Breast epithelium (tissue), 4 donors: ENCODE measurements around the gene NOL4L. TPM values are rescaled to one million over a fixed set of nuclear protein-coding genes. Genes with fewer than 3 reads are reported as not detected.

ENCODE experiments used
- DNase-seq, 2 donors: peaks; one replicate each; pipeline ENCODE4 v3.0.0-alpha.2; 2019; ENCODE audit warnings: low spot score in 2 of 2
- H3K27ac ChIP-seq, 2 donors: fragments of 200-600 bp; sonication (generic) in 1 of 2; one replicate each; pipeline ENCODE4 v1.5.1; 2016 to 2019; ENCODE audit warnings: mild to moderate bottlenecking in 1 of 2
- H3K27me3 ChIP-seq, 2 donors: fragments of 200-600 bp; sonication (generic) in 1 of 2; one replicate each; pipeline versions ENCODE4 v1.5.1 to v1.6.0; 2017 to 2019; ENCODE audit warnings: control low read depth in 1 of 2, mild to moderate bottlenecking in 1 of 2
- H3K36me3 ChIP-seq: fragments of 200-600 bp; one replicate; pipeline ENCODE4 v1.5.1; 2019
- H3K4me1 ChIP-seq, 2 donors: fragments of 200-600 bp; sonication (generic); one replicate each; pipeline ENCODE4 v1.5.1; 2016 to 2019; ENCODE audit warnings: control low read depth in 1 of 2
- H3K4me3 ChIP-seq, 3 donors: fragments of 200-600 bp; sonication (generic); 1 replicate in 2 of 3; 2 replicates in 1 of 3; pipeline ENCODE4 v1.5.1; 2016 to 2019; ENCODE audit warnings: mild to moderate bottlenecking in 3 of 3, moderate library complexity in 2 of 3
- H3K9me3 ChIP-seq, 2 donors: fragments of 200-600 bp; sonication (generic) in 1 of 2; one replicate each; pipeline ENCODE4 v1.5.1; 2016 to 2019; ENCODE audit warnings: control low read depth in 1 of 2
- POLR2A ChIP-seq: fragments of 450-650 bp; IDR thresholded peaks from one replicate; pipeline ENCODE4 v1.6.1; 2016; ENCODE audit warnings: antibody characterized with exemption, mild to moderate bottlenecking, moderate library complexity
- POLR2AphosphoS5 ChIP-seq, 3 donors: sonication (generic); formaldehyde crosslinking; IDR thresholded peaks; one replicate each; pipeline ENCODE4 v1.6.1; 2017; ENCODE audit warnings: antibody characterized with exemption in 3 of 3
- intact Hi-C: fragments of 100-400 bp; cut with DNase I; formaldehyde crosslinking; loops from one replicate; pipeline ENCODE4 v1.15.1; 2023; ENCODE audit warnings: low total_unique reads
- total RNA-seq, 3 donors: library from RNA; depleted of rRNA; stranded (reverse); fragments of >200 nt; gene quantifications; one replicate each; pipeline ENCODE4 v1.1.0, GENCODE V29; 2016
- TF ChIP-seq, protein P1 (sequence below), 3 donors: fragments of 450-650 bp; IDR thresholded peaks; one replicate each; pipeline ENCODE4 v1.5.1; 2016 to 2017; ENCODE audit warnings: antibody characterized with exemption in 3 of 3, mild to moderate bottlenecking in 3 of 3, moderate library complexity in 3 of 3

NOL4L gene
- total RNA-seq, 3 donors from 2014 or later: 3.7 to 18.4 (median 15.8) TPM

GRCh38 chr20:32546918-32547752 is 38.0 kb downstream of the NOL4L start:
- Histone ChIP-seq H3K4me3 (no peak overlapping the region), H3K27ac (no peak overlapping the region), H3K27me3 (no peaks in the 10 kb centered on the region), H3K4me1 (no peaks in the 10 kb centered on the region), H3K36me3 (no peaks in the 10 kb centered on the region), H3K9me3 (no peaks in the 10 kb centered on the region)
- no peak for DNase-seq
- intact Hi-C loops: no loop called here
- TF ChIP-seq POLR2AphosphoS5 (IDR thresholded peaks at IDR 0.05) (no peak), POLR2A (no peak)
- TF ChIP-seq, protein P1, sequence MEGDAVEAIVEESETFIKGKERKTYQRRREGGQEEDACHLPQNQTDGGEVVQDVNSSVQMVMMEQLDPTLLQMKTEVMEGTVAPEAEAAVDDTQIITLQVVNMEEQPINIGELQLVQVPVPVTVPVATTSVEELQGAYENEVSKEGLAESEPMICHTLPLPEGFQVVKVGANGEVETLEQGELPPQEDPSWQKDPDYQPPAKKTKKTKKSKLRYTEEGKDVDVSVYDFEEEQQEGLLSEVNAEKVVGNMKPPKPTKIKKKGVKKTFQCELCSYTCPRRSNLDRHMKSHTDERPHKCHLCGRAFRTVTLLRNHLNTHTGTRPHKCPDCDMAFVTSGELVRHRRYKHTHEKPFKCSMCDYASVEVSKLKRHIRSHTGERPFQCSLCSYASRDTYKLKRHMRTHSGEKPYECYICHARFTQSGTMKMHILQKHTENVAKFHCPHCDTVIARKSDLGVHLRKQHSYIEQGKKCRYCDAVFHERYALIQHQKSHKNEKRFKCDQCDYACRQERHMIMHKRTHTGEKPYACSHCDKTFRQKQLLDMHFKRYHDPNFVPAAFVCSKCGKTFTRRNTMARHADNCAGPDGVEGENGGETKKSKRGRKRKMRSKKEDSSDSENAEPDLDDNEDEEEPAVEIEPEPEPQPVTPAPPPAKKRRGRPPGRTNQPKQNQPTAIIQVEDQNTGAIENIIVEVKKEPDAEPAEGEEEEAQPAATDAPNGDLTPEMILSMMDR (IDR thresholded peaks at IDR 0.05): no peak

DNA sequence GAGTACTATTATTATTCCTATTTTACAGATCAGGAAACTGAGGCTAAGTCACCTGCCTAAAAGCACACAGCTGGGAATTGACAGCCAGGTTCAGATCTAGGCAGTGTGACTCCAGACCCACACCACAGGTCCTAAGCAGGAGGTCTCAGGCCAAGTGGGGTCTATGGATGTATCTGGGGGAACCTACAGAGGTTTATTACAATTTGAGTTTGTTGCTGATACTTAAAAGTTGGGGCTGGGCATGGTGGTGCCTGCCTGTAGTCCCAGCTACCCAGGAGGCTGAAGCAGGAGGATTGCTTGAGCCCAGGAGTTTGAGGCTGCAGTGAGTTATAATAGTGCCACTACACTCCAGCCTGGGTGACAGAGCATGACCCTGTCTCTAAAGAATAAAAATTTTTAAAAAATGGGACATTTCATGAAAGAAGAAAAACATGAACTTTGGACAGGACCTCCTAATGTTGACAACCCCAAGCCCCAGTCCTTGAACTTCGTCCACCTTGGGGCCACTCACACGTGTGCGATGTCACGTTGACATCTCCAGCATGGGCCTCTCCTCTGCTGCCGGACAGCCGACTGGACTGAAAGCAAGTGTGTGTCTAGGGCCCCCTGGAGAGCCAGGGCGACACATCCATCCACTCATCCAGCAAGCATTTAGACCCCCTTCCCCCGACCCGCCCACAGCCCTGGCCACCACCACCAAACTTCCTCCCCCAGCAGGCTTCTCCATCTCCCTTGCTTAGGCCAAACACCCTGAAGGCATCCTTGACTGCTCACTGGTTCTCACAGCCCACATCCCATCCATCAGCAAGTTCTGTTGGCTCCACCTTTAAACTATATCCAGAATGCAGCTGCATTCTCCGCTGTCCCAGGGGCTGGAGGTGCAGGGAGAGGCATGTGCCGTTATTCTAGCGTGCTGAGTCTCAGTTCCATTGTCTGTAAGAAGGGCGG is 40.0 kb downstream of the NOL4L start:
- H3K27me3 ChIP-seq: no peaks in the 10 kb centered on the region
- TF ChIP-seq POLR2A: no peak
- no peaks in the 10 kb centered on the region for H3K4me1 ChIP-seq
- intact Hi-C loops: no loop called here
- no peaks in the 10 kb centered on the region for H3K9me3 ChIP-seq
- no peak for DNase-seq
- no peak overlapping the region for H3K4me3 ChIP-seq
- H3K27ac ChIP-seq: no peak overlapping the region
- H3K36me3 ChIP-seq: no peaks in the 10 kb centered on the region

GRCh38 chr20:32544260-32544722 is 40.8 kb downstream of the NOL4L start:
- no peaks in the 10 kb centered on the region for H3K27me3 ChIP-seq
- intact Hi-C loops: no loop called here
- no peak overlapping the region for H3K27ac ChIP-seq
- DNase-seq: no peak
- no peaks in the 10 kb centered on the region for H3K9me3 ChIP-seq
- no peaks in the 10 kb centered on the region for H3K4me1 ChIP-seq
- no peaks in the 10 kb centered on the region for H3K36me3 ChIP-seq
- TF ChIP-seq POLR2A (no peak), POLR2AphosphoS5 (IDR thresholded peaks at IDR 0.05) (no peak)
- TF ChIP-seq, protein P1 (IDR thresholded peaks at IDR 0.05): no peak
- no peak overlapping the region for H3K4me3 ChIP-seq

DNA sequence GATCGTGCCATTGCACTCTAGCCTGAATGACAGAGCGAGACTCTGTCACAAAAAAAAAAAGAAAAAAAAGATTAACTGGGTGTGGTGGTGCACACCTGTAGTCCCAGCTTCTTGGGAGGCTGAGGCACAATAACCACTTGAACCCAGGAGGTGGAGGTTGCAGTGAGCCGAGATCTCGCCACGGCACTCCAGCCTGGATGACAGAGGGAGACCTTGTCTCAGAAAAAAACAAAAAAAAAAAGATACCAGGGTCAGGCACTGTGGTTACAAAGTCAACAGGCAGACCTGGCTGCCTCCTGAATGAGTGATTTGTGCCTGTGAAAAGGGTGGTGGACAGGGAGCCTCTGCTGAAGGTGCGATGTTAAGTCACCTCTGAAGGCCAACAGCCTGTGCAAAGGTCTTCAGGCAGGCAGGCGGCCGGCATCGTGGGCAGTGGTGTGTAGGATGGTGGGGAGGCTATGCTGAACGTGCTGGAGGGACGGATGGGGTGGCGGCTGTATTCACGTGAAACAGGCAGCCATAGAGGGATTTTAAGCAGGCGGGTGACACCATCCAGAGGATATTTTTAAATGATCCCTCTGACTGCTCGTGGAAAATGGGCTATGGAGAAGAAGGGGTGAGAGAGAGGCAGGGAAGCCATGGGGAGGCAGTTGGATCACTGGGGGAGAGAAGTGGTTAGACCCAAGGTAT is 41.4 kb downstream of the NOL4L start:
- Histone ChIP-seq H3K27ac (no peak overlapping the region), H3K27me3 (no peaks in the 10 kb centered on the region), H3K4me3 (no peak overlapping the region), H3K4me1 (no peaks in the 10 kb centered on the region), H3K36me3 (no peaks in the 10 kb centered on the region), H3K9me3 (no peaks in the 10 kb centered on the region)
- DNase-seq: no peak
- intact Hi-C loops: no loop called here
- TF ChIP-seq POLR2A: no peak

GRCh38 chr20:32542259-32542615 is 42.9 kb downstream of the NOL4L start:
- TF ChIP-seq POLR2A: no peak
- no peak for TF ChIP-seq POLR2AphosphoS5 (IDR thresholded peaks at IDR 0.05)
- TF ChIP-seq, protein P1 (IDR thresholded peaks at IDR 0.05): no peak

More at GRCh38 chr20:32542259-32542615, 42.9 kb downstream of the NOL4L start:
- H3K27me3 ChIP-seq: no peaks in the 10 kb centered on the region
- no peak overlapping the region for H3K27ac ChIP-seq
- H3K36me3 ChIP-seq: no peaks in the 10 kb centered on the region
- H3K9me3 ChIP-seq: no peaks in the 10 kb centered on the region
- H3K4me3 ChIP-seq: no peak overlapping the region
- no peaks in the 10 kb centered on the region for H3K4me1 ChIP-seq
- intact Hi-C loops: no loop called here
- DNase-seq: no peak
